HG03060 (cell line): ENCODE measurements around the gene SYNGR1.

ENCODE experiments used
- ATAC-seq: cut with Tn5 transposase; IDR thresholded peaks from one replicate; pipeline ENCODE4 v1.9.1; 2021; ENCODE audit warnings: low read depth, moderate number of reproducible peaks; ENCODE audit not compliant: unreplicated experiment

Gene SYNGR1

GRCh38 chr22:39349967-39350726 is at the start of gene SYNGR1:
SYNGR1 (plus strand) TSS chr22:39349991; CDS start chr22:39350011, 20 bp downstream.
- ATAC-seq = no peak

GRCh38 chr22:39300186-39300830 is 49.5 kb upstream of the SYNGR1 start:
- ATAC-seq = no peak

GRCh38 chr22:39301108-39301507 is 48.7 kb upstream of the SYNGR1 start:
- no peak for ATAC-seq

GRCh38 chr22:39301926-39302325 is 47.9 kb upstream of the SYNGR1 start:
- no peak for ATAC-seq

GRCh38 chr22:39302431-39302960 is 47.3 kb upstream of the SYNGR1 start:
- ATAC-seq = no peak

GRCh38 chr22:39303358-39303757 is 46.4 kb upstream of the SYNGR1 start:
- ATAC-seq = no peak

- no peak for ATAC-seq
Measured at GRCh38 chr22:39303892-39304671, 45.7 kb upstream of the SYNGR1 start.

GRCh38 chr22:39306456-39307361 is 43.1 kb upstream of the SYNGR1 start:
- no peak for ATAC-seq

- no peak for ATAC-seq
Measured at GRCh38 chr22:39308614-39309363, 41.0 kb upstream of the SYNGR1 start.

- no peak for ATAC-seq
Measured at GRCh38 chr22:39309364-39309861, 40.4 kb upstream of the SYNGR1 start.

- ATAC-seq = no peak
Measured at GRCh38 chr22:39309881-39310714, 39.7 kb upstream of the SYNGR1 start.

- no peak for ATAC-seq
Measured at GRCh38 chr22:39311592-39312400, 38.0 kb upstream of the SYNGR1 start.

GRCh38 chr22:39312410-39312809 is 37.4 kb upstream of the SYNGR1 start:
- ATAC-seq = no peak

GRCh38 chr22:39313258-39314001 is 36.4 kb upstream of the SYNGR1 start:
- ATAC-seq = no peak

GRCh38 chr22:39314251-39314971 is 35.4 kb upstream of the SYNGR1 start:
- ATAC-seq = no peak

GRCh38 chr22:39315389-39315788 is 34.4 kb upstream of the SYNGR1 start:
- no peak for ATAC-seq
